Measurements from ENCODE around the gene LCE4A.

- TF ChIP-seq CTCF (IDR thresholded peaks at IDR 0.05; ENCODE audit: poor library complexity, severe bottlenecking), result no peak
- TF ChIP-seq TAF1 (IDR thresholded peaks at IDR 0.05; ENCODE audit: low read depth), result no peak
- no peak for TF ChIP-seq EZH2 (IDR thresholded peaks at IDR 0.05; ENCODE audit: borderline replicate concordance, insufficient read depth, low read length, poor library complexity, severe bottlenecking)
- no peak for TF ChIP-seq REST (IDR thresholded peaks at IDR 0.05; ENCODE audit: borderline replicate concordance)
- no peak for TF ChIP-seq MXI1 (conservative IDR thresholded peaks at IDR 0.05; ENCODE audit: poor library complexity, severe bottlenecking)
- TF ChIP-seq RAD21 (conservative IDR thresholded peaks at IDR 0.05), result no peak
- no peak for TF ChIP-seq EP300 (conservative IDR thresholded peaks at IDR 0.05; ENCODE audit: poor library complexity, severe bottlenecking)
- TF ChIP-seq POLR2AphosphoS5 (IDR thresholded peaks at IDR 0.05), result no peak
- TF ChIP-seq SMC3 (conservative IDR thresholded peaks at IDR 0.05; ENCODE audit: poor library complexity), result no peak
Observed at GRCh38 chr1:152757747-152758146, 49.8 kb downstream of the LCE4A start, which contains the start of gene KPRP.
